SK-N-SH treated with all-trans-retinoic acid at 6 μM for 48 hours (cell line): ENCODE results near the gene CNGA3.

Experiments used
- ARNTL ChIP-seq: fragments of 450-650 bp; formaldehyde crosslinking; IDR thresholded peaks from 2 replicates; pipeline ENCODE4 v1.5.0; 2020; ENCODE audit warnings: low read depth, mild to moderate bottlenecking, moderate library complexity, borderline replicate concordance
- CSDC2 ChIP-seq: fragments of 250-450 bp; sonication (Bioruptor Pico); IDR thresholded peaks from 2 replicates; pipeline ENCODE4 v1.5.0; 2020; ENCODE audit warnings: mild to moderate bottlenecking, moderate library complexity
- ESRRG ChIP-seq: fragments of 250-450 bp; sonication (Bioruptor Pico); IDR thresholded peaks from 2 replicates; pipeline ENCODE4 v1.6.1; 2021; ENCODE audit warnings: mild to moderate bottlenecking
- ISL1 ChIP-seq: fragments of 250-450 bp; sonication (Bioruptor Pico); IDR thresholded peaks from 2 replicates; pipeline ENCODE4 v2.1.2; 2022; ENCODE audit warnings: mild to moderate bottlenecking, moderate library complexity
- TOX ChIP-seq: fragments of 250-450 bp; sonication (Bioruptor Pico); IDR thresholded peaks from 2 replicates; pipeline ENCODE4 v1.8.0; 2021; ENCODE audit warnings: mild to moderate bottlenecking, moderate library complexity, borderline replicate concordance
- ZC3H10 ChIP-seq: fragments of 250-450 bp; sonication (Bioruptor Pico); IDR thresholded peaks from 2 replicates; pipeline ENCODE4 v1.5.1; 2021; ENCODE audit warnings: mild to moderate bottlenecking, moderate library complexity
- ZFP3 ChIP-seq: fragments of 250-450 bp; sonication (Bioruptor Pico); IDR thresholded peaks from 2 replicates; pipeline ENCODE4 v1.5.0; 2020; ENCODE audit warnings: mild to moderate bottlenecking, moderate library complexity
- ZFP30 ChIP-seq: fragments of 450-650 bp; formaldehyde crosslinking; IDR thresholded peaks from 2 replicates; pipeline ENCODE4 v1.5.0; 2022; ENCODE audit warnings: mild to moderate bottlenecking, moderate library complexity
- ZNF70 ChIP-seq: fragments of 450-650 bp; formaldehyde crosslinking; IDR thresholded peaks from 2 replicates; pipeline ENCODE4 v1.5.0; 2020; ENCODE audit warnings: mild to moderate bottlenecking, moderate library complexity
- ZNF8 ChIP-seq: fragments of 450-650 bp; formaldehyde crosslinking; IDR thresholded peaks from 2 replicates; pipeline ENCODE4 v1.5.0; 2020; ENCODE audit warnings: mild to moderate bottlenecking, moderate library complexity
- TF ChIP-seq, protein P1 (sequence below): fragments of 250-450 bp; sonication (Bioruptor Pico); IDR thresholded peaks from 2 replicates; pipeline ENCODE4 v1.8.0; 2020; ENCODE audit warnings: mild to moderate bottlenecking, moderate library complexity, borderline replicate concordance
- TF ChIP-seq, protein P2 (sequence below): fragments of 250-450 bp; sonication (Bioruptor Pico); IDR thresholded peaks from 2 replicates; pipeline ENCODE4 v1.5.0; 2020; ENCODE audit warnings: mild to moderate bottlenecking, moderate library complexity
- TF ChIP-seq, protein P3 (sequence below): fragments of 250-450 bp; sonication (Bioruptor Pico); IDR thresholded peaks from 2 replicates; pipeline ENCODE4 v1.5.1; 2021; ENCODE audit warnings: mild to moderate bottlenecking, moderate library complexity

DNA sequence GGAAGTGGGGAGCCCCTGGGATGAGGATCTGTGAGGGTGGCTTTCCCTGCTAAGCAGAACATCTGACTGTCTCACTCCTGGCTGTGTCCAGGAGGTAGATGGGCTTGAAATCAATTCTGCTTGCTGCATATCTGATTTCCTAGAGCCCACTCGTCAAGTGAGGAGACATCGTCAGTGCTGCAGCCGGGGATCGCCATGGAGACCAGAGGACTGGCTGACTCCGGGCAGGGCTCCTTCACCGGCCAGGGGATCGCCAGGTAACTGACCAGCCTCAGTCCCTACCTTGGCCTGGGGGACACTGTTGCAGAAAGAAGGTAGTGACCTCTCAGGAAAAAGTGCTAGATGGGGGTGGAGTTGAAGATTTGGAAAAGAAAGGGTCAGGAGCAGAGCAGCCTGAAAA lies 31.3 kb downstream of the CNGA3 start:
- no peak for TF ChIP-seq ZNF70 (CRISPR knock-in tag)
- no peak for TF ChIP-seq ZC3H10
- no peak for TF ChIP-seq ZFP30 (CRISPR knock-in tag)
- TF ChIP-seq, protein P1, sequence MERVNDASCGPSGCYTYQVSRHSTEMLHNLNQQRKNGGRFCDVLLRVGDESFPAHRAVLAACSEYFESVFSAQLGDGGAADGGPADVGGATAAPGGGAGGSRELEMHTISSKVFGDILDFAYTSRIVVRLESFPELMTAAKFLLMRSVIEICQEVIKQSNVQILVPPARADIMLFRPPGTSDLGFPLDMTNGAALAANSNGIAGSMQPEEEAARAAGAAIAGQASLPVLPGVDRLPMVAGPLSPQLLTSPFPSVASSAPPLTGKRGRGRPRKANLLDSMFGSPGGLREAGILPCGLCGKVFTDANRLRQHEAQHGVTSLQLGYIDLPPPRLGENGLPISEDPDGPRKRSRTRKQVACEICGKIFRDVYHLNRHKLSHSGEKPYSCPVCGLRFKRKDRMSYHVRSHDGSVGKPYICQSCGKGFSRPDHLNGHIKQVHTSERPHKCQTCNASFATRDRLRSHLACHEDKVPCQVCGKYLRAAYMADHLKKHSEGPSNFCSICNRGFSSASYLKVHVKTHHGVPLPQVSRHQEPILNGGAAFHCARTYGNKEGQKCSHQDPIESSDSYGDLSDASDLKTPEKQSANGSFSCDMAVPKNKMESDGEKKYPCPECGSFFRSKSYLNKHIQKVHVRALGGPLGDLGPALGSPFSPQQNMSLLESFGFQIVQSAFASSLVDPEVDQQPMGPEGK (CRISPR knock-in tag): no peak
- TF ChIP-seq ESRRG (CRISPR knock-in tag): no peak
- TF ChIP-seq TOX: no peak
- TF ChIP-seq, protein P2, sequence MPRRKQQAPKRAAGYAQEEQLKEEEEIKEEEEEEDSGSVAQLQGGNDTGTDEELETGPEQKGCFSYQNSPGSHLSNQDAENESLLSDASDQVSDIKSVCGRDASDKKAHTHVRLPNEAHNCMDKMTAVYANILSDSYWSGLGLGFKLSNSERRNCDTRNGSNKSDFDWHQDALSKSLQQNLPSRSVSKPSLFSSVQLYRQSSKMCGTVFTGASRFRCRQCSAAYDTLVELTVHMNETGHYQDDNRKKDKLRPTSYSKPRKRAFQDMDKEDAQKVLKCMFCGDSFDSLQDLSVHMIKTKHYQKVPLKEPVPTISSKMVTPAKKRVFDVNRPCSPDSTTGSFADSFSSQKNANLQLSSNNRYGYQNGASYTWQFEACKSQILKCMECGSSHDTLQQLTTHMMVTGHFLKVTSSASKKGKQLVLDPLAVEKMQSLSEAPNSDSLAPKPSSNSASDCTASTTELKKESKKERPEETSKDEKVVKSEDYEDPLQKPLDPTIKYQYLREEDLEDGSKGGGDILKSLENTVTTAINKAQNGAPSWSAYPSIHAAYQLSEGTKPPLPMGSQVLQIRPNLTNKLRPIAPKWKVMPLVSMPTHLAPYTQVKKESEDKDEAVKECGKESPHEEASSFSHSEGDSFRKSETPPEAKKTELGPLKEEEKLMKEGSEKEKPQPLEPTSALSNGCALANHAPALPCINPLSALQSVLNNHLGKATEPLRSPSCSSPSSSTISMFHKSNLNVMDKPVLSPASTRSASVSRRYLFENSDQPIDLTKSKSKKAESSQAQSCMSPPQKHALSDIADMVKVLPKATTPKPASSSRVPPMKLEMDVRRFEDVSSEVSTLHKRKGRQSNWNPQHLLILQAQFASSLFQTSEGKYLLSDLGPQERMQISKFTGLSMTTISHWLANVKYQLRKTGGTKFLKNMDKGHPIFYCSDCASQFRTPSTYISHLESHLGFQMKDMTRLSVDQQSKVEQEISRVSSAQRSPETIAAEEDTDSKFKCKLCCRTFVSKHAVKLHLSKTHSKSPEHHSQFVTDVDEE (CRISPR knock-in tag): no peak
- TF ChIP-seq ARNTL (CRISPR knock-in tag): no peak
- TF ChIP-seq, protein P3, sequence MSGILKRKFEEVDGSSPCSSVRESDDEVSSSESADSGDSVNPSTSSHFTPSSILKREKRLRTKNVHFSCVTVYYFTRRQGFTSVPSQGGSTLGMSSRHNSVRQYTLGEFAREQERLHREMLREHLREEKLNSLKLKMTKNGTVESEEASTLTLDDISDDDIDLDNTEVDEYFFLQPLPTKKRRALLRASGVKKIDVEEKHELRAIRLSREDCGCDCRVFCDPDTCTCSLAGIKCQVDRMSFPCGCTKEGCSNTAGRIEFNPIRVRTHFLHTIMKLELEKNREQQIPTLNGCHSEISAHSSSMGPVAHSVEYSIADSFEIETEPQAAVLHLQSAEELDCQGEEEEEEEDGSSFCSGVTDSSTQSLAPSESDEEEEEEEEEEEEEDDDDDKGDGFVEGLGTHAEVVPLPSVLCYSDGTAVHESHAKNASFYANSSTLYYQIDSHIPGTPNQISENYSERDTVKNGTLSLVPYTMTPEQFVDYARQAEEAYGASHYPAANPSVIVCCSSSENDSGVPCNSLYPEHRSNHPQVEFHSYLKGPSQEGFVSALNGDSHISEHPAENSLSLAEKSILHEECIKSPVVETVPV: no peak
- TF ChIP-seq ZNF8 (CRISPR knock-in tag): no peak
- TF ChIP-seq ISL1 (CRISPR knock-in tag): no peak
- TF ChIP-seq ZFP3: no peak
- TF ChIP-seq CSDC2 (CRISPR knock-in tag): no peak
